Activated CD4-positive, alpha-beta T cell treated with anti-CD3 and anti-CD28 coated beads, Interleukin-2, amount 50 U/mL, for 4 hours (primary cell): ENCODE measurements around the gene PPP1R15B.

Source experiments
- DNase-seq, 2 experiments: peaks; one replicate each; pipeline ENCODE4 v3.0.0-alpha.2; 2020

PPP1R15B gene

DNA sequence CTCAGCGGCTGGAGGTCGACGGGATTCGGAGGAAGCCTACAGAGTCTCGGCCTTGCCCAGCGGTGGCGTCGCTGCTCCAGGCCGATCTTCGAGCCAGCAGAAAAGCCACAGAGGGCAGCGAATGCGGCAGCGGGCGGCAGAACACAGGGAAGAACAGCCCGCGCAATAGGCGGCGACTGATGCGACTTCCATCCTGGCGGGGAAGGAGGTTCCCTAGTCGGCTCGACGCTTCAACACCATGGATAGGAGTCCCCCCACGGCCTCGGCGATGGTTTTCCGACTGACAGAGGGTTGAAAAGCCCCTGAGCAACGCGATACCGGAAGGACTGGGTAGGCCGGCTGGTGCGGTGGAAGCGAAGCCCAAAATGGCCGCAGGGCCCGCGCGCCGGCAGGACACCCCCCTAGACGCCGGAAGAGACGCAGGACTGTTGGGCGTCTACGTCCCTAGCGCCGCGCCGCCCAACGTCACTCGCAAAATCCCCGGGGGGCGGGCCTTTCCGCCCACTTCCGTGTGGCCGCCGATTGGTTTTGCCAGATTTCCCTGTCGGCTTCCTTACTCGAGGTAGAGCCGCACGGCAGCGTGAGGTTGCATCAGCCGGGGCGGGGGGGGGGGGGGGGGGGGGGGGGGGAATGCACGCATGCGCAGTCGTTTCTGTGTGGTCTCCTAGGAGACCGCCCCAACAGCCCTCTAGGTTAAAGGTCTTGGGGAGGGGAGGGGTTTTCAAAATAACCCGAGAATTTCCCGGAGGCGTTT is at the start of gene PPP1R15B:
PPP1R15B (minus strand) TSS at position 367 of the 754 bp plus-strand sequence. CDS start 406 bp downstream, outside the sequence.
- peak; percentile 95 for DNase-seq

DNA sequence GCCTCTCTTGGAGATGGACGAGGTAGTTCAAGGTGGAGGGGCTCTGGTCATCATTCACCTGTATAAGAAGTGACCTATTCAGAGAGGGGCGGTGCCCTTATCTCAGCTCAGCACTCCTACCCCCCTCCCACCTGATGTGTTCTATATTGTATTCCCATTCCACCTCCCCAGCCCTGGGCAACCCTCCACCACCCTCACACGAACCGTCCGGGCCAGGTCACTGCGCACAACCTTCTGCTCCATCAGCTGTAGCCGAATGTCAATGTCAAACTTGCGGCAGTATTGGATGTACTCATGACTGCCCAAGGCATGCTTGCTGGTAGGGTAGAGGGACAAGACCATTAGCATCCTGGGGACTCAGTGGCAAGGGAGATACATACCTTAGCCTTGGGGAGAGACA is 48.7 kb upstream of the PPP1R15B start:
- no peak for DNase-seq

DNA sequence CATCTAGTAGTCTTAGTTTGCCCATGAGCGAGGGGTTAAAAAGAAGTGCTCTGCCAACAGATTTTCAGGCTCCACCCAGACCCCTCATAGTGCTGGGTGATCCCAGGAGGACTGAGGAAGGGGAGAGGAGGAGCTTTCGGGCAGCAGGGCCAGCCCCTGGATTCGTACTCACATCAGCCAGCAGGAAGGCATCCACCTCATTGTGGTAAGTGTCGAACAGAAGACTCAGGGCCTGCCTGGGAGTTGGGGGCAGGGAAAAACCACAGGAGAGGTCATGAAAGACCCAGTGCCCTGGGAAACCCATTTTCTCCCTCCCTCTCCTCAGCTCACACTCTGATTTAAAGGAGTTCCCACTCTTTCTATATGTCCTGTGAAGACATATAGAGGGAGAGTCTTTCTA is 48.1 kb upstream of the PPP1R15B start:
- DNase-seq, result no peak

DNA sequence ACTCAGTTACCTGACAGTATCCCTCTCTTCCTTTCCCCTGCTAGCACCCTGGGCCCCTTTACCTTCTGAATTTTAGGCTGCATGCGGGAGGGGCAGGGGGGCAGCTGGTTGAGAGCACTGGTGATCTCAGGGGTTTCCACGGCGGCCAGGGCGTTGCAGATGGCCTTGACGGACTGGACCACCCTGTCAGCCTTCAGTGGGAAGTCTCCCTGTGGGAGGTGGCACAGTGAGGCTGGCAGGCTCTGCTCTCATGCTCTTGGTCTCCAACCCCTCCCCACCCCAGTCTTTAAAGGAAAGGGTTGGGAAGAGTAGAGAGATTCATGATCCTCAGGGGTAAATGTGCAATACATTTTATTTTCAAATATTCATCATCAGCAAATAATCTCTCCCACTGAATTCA is 46.0 kb upstream of the PPP1R15B start:
- no peak for DNase-seq

DNA sequence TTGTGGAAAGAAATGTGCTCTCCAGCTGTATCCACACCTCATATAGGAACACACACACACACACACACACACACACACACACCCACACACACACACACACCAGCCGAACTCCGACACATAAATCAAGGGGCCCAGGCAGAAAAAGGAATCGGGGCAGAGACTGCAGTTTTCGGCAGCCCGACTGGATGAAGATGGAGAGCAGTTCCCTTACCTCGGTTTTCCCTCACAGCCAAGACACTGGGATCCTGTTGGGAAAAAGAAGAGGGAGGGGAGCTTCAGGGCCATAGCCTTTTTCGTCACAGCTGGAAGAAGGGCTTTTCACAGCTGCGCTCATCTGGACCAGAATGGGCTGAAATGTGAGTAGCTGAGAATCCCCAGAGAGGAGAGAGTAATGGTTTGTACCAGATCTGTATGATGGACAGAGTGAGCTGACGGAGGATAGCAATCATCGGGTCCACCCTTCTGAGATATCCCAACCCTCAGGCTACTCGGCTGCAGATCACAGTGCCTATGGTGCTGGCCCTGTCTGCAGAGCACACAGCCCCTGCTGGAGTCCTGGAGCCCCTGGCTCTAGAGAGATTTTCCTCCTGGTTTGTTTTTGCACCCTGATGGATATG is 45.3 kb upstream of the PPP1R15B start:
- no peak for DNase-seq

DNA sequence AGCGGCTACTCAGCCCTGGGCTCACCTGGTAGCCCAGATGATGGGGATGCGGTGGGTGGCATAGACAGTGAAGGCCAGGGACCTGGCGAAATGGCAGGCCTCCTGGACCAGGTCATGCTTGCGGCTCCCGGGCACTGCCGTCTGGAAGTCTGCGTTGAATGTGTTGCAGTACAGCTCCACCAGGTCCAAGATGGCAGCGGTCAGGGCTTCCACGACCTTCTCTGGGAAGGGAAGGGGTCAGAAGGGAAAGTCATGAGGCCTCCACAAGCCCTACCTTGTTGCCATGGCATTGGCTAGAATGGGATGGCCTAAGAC is 44.2 kb upstream of the PPP1R15B start:
- DNase-seq, result no peak

DNA sequence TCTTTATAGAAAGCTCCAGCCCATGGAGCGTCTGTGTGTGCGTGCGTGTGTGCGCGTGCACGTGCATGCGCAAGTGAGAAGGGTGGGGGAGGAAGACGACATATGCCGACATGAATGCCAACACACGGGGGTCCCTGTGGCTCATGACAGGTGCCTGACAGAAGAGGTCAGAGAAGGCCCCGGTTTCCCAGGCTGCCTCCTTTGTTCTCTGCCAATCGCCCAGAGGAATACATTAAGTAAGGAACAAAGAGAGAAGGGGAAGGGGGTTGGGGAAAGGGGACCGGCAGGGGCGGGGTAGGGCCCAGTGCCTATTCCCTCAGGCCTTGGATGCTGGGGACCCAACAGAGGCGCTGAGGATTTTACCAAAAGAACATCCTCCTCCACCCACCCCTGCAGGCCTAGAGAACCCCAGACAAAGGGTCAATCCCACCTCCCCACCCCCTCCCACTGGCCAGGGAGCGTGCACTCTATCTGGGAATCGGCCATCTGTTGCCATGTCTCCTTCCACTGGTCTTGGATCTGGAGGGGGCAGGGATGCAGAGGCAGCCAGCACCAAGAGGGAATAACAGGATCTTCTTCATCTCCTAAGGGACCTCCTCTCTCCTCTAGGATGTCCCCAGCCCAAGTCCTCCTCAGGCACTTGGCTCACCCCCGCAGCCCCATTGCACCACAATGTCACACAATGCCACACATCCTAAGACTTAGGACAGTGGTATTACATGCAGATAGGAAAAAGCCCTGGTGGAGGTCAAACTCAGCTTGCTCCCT is 43.6 kb upstream of the PPP1R15B start:
- no peak for DNase-seq

DNA sequence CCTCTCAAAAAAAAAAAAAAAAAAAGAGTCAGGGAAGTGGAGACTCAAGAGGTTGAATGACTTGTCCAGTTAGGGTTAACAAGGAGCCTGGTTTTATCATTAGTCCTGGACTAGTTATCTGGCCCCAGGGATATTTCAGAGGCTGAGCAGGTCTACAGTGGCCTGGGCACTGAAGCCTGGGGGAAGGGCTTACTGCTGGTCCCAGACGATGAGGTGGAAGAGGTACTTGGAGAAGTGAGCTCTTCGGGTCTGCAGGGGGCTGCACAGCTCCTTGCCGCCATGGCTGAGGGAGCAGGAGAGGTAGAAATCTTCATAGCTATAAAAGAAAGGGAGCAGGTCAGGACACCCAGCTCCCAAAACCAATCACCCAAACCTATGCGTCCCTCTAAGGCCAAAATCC is 42.9 kb upstream of the PPP1R15B start:
- DNase-seq, result no peak

DNA sequence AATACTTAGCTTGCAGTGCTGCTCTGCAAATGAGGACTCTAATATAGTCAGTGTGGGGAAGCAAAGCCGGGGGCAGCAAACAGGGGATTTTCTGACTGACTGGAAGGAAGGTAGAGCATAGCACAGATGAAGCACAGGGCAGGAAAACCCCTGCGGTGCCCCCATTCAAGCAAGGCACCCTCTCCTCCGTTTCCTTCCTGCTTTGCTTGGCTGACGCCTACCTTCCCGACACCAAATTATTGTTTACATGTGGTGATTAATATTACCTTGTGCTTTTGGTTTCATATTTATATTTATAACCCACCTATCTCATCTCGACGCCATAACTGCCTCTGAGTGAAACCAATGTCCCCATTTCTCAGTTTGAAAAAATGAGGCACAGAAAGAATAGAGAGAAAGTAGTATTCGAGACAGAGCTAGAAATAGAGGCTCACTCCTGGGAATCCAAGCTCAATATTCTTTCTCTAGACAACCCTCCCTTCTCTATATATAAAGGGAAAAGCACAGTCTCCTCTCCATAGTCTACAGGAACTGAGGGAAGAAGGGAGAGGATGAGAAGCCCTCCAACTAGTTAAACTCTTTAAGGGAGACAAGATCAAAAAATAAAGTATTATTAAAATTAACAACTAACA is 41.6 kb upstream of the PPP1R15B start:
- DNase-seq, result peak; percentile 70 to 75

DNA sequence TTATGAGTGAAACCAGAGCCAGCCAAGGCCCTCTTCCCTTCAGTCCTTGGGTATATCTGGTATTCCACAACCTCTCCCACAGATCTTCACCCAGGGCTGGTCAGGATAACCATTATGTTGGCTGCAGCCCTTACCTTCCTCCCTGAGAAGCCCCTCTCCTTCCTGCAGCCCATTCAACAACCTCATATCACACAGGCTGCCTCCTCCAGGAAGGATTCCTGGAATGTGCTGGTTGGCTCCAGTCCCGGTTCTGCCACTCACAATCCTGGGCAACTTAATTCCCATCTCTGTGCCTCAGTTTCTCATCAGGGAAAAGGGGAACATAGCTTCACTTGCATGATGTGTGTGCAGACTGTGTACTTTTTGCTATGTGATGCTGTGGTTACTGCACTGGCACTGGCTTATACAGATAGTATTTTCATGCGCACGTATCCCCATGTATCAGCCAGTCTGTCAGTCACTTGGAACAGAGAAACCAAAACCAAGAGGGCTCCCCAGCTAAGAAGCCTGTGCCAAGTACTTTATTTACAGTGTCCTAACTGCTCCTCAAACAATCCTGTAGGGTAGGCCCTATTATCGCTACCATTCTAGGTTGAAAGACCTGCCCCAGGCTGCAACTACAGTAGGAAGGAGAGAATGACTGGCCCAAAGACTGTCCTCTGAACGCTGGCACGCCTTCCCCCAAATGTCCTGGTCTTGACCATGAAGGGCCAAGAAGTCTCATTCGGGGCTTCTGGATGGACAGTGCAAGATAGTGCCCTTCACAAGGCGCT is 39.9 kb upstream of the PPP1R15B start:
- DNase-seq, result no peak

DNA sequence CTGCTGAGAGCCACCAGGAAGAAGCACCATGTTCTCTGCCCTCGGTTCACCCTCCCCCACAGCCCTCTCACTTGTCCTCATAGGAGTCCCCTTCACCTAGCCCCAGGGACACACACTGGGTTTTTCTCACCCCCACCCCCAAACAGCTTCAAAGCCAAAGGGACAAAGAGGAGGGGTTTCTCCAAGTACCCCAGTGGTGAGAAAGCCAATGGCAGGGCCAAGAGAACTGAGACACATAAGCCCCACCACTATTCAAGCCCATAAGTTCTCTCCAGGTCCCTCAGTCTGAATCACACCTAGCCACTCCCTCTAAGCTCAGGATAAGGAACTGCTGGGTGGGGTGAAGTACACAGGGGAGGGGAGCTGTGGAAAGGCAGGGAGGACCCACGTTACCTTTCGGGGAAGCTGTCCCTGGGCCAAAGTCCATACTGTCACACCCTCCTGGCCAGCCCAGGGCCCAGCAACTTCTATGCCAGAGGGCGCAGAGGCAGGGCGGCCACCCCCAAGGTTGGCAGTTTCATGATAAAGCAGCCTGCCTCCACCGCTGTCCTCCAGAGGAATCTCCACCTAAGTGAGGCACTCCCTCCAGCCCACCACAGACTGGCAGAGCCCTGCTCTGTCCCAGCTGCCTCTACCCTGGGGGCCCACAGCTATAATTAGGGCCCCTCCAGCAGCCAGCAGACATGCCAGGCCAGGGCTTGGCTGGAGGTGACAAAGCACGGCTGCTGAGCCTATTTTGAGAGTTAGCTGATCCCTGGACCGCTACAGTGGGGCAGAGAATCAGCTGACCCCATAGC is 39.0 kb upstream of the PPP1R15B start:
- DNase-seq, result no peak

DNA sequence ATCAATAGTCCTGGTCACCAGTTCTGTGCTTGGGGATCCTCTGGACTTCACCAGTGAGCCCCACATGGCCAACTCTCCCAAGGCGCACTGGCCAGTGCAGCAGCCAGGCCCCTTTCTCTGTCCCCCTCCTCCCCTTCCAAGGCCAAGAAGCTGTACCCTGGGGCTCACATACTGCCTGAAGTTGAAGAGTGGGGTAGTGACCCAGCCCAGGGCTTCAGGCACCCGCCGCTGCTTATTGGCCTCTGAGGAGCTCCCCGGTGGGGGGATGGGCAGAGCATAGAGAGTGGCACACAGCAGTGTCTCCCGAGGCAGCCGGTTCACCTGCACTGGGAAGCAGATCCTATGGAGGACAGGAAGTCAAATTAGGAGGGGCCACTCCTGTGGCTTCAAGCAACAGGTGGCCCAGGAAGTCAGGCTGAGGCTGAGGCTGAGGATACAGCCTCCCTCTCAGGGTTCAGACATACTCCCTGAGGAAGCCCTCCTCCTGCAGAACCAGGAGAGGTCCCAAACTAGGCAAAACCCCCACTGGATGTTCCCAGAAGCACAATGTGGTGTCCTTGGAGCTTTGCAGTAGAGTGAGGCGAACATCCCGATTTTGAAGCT is 38.2 kb upstream of the PPP1R15B start:
- DNase-seq, result no peak

DNA sequence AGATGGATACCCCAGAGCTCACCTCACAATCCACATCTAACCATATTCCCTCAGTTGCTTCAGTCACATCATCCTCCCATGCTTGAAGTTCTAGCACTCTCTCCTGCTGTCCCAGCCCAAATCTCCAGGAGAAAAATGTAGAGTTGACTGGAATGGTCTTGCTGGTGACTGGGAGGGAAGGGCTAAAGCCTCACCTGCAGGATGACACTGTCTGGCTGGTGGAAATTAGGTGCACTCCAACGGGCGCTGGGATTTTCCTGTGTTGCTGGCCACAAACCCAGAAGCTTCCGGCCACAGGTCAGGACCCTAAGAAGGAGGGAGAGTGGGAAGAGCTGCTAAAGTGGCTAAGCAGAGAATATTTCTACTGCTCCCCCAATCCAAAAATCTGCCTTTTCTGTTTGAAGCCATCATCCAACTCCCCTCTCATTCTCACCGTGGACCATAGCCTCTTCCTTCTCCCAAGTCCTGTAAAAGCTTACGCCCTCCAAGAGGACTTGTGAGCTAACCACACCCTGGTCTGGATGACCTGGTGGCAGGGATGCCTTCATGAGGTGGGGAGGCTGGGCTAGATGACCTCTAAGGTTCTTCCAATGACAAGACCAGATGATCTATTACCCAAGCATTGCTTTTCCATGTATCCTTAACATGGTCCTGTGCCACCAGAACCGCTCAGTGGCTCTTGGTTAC is 37.5 kb upstream of the PPP1R15B start:
- DNase-seq, result no peak

DNA sequence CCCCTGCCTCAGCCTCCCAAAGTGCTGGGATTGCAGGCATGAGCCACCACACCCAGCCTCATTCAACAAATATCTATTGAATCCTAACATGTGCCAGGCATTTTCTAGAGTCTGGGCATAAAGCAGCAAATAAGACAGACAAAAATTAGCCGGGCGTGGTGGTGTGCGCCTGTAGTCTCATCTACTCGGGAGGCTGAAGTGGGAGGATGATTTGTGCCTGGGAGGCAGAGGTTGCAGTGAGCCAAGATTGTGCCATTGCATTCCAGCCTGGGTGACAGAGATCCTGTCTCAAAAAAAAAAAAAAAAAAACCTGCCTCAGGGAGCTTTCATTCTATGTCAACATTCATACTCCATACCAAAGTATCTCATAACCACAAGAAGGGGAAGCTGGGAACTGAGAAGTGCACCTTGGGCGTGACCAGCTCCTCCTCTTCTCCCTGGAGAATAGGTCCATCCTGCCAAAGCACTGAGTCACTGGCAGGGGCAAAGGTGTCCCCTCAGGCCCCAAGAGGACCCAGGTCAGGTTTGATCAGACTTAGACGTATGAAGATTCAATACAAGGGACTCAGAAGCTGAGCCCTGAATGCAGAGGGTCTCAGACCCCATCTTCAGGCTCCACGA is 36.8 kb upstream of the PPP1R15B start:
- no peak for DNase-seq

DNA sequence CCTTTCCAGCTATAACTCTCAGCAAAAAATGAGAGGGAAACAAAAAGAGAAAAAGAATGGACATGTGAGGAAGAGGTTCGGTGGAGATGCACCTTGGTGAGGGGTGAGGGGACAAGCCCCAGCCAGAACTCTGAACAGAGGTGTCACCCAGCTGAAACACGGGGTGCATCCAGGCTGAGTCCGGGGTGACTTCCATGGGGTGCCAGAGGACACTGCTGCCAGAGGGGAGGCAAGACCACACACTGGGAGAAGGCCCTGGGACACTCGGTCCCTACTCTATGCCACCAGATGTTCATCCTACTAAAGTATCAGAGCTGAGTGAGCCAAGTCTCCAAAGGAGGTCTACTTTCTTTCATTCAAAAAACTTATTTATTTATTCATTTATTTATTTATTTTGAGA is 36.1 kb upstream of the PPP1R15B start:
- no peak for DNase-seq

DNA sequence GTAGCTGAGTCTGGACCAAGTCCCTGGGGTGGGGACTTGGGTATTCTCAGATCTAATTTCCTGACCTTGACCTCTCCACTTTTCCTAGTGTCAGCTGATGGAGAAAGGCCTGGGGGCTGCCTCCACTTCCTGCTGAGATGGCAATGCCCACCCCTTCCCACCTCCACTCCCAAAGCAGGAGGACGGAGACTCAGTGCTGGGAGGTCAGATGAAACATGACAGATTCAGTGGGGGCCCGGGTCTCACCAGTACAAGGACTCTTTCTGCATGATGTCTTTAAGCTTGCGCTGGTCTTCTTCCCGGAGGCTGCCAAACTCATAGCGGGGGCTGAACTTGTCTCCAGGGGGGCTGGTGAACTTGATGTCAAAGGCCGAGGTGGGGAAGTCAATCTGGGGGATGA is 35.6 kb upstream of the PPP1R15B start:
- no peak for DNase-seq

DNA sequence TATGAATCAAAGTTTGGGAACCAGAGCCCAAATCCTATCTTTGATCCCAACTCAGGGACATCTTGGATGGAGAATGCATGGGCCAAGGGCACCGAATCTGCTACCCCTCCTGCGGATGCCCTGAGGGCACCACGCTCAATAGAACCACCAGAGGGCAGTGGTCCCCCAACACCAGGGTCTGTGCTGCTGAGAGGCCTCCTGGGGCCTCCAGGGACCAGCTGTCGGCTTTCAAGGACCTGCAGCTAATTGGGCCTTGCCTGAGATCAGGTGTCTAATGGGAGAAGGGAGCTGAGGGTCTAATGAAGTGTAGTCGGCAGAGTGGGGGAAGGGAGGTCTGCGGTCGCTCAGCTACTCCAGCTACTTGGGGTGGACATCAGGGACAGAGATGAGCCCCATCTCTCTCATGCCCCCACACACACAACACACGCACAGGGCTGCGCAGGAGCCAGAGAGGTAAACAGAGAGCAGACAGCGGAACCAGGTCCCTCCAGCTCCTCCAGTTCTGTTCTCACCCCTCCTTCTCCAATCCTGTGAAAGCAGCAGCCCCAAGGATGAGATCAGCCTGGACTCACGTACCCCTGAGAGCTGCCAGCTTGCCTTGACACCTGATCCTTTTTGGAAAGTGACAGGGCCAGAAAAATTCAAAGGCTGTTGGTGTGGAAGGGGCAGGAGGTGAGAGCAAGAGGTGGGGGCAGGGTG is 34.9 kb upstream of the PPP1R15B start:
- peak; percentile 79 for DNase-seq

DNA sequence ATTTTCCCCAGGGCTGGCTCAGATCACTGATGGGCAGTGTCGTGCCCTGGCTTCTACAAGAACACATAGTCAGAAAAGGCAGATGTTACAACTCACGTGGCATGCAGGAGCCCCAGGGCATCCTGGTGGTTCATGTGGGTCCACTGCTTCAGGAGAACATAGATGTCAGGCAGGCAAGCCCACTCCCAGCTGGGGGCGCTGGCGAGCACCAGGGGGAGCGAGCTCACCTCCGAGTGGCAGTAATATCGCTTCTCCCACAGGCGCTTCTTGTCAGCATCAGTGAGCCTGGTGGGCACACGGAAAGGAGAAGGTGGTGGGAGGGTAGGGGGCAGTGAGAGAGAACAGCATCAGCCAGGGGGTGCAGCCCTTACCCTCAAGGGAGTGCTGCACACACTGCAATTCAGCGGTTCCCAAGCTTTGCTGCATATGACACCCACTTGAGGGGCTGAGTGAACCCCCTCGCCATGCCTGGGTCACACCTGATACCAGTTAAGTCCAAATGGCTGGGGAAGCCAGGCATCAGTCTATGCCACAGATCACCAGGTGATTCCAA is 34.3 kb upstream of the PPP1R15B start:
- DNase-seq, result peak; percentile 26 to 34

DNA sequence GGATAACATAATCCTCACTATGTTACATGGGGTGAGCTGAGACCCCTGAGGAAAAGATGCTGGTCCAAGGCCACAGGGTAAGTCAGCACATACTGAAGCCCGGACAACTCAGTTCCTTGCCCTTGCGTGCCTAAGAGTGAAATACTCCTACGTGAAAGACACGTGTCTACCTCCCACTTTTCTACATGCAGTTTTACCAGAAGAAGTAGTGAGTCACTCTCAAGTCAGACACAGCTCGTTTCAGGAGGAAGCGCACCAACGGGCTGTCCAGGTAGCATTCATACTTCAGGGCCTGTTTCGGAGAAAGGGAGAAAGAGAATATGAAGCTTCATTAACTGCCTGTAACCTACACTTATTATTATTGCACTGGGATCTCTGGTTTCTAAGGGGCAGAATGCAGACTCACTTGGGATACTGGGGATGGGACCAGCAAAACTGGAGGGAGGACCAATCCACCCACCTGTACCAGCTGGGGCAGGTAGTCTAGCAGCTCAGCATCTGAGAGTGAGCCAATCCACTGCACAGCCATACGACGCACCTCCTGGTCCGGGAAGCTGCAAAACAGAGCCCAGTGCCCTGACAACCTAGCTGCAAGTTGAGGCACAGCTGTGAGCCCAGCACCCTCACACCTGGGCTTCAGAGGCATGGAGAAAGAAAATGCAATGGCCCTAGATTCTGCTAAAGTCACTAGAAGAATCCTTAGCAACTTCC is 32.4 kb upstream of the PPP1R15B start:
- DNase-seq, result no peak
